Neural cell (in vitro differentiated cells): ENCODE data around the gene RNF121. TPM values are rescaled to one million over a fixed set of nuclear protein-coding genes. Genes with fewer than 3 reads are reported as not detected.

Source experiments
- H2AFZ ChIP-seq: fragments of 200-600, 300-800 bp; sonication (generic), shearing (Covaris generic); 2 replicates; pipeline ENCODE4 v1.6.0; 2014; ENCODE audit warnings: low read depth, mild to moderate bottlenecking, antibody characterized with exemption, low read length, moderate library complexity
- H3F3A ChIP-seq: fragments of 200-600 bp; shearing (Covaris generic); 2 replicates; pipeline ENCODE4 v1.6.1; 2016; ENCODE audit warnings: mild to moderate bottlenecking, moderate library complexity, mixed read lengths, antibody characterized with exemption, low read length; ENCODE audit not compliant: insufficient read depth, poor library complexity, severe bottlenecking
- H3K27ac ChIP-seq: fragments of 200-600, 300-800 bp; sonication (generic), shearing (Covaris generic); 2 replicates; pipeline ENCODE4 v1.5.1; 2014; ENCODE audit warnings: mild to moderate bottlenecking, low read length, moderate library complexity
- H3K27me3 ChIP-seq: fragments of 300-800, 200-600 bp; sonication (generic), shearing (Covaris generic); 2 replicates; pipeline ENCODE4 v1.6.0; 2014; ENCODE audit warnings: mild to moderate bottlenecking, low read depth, low read length, moderate library complexity; ENCODE audit not compliant: insufficient read depth
- H3K36me3 ChIP-seq: fragments of 300-800, 200-600 bp; sonication (generic), shearing (Covaris generic); 2 replicates; pipeline ENCODE4 v1.5.1; 2014; ENCODE audit warnings: mild to moderate bottlenecking, antibody characterized with exemption, low read length, moderate library complexity; ENCODE audit not compliant: insufficient read depth
- H3K4me2 ChIP-seq: fragments of 300-800, 200-600 bp; sonication (generic), shearing (Covaris generic); 2 replicates; pipeline ENCODE4 v1.6.0; 2014; ENCODE audit warnings: mild to moderate bottlenecking, low read length
- H3K4me3 ChIP-seq: fragments of 300-800, 200-600 bp; sonication (generic), shearing (Covaris generic); 2 replicates; pipeline ENCODE4 v1.5.1; 2014; ENCODE audit warnings: mild to moderate bottlenecking, low read length, moderate library complexity
- H3K79me2 ChIP-seq: fragments of 200-600 bp; shearing (Covaris generic); replicated peaks from 2 replicates; pipeline ENCODE4 v1.6.0; 2014; ENCODE audit warnings: mild to moderate bottlenecking, low read length, moderate library complexity; ENCODE audit not compliant: insufficient read depth
- H3K9ac ChIP-seq: fragments of 300-800, 200-600 bp; sonication (generic), shearing (Covaris generic); 2 replicates; pipeline ENCODE4 v1.6.1; 2016; ENCODE audit warnings: mild to moderate bottlenecking, low read length, mixed read lengths
- H3K9me2 ChIP-seq: fragments of 200-600 bp; shearing (Covaris generic); 2 replicates; pipeline ENCODE4 v1.6.1; 2016; ENCODE audit warnings: mild to moderate bottlenecking, low read length, mixed read lengths; ENCODE audit not compliant: insufficient read depth
- H3K9me3 ChIP-seq: fragments of 200-600, 300-800 bp; sonication (generic), shearing (Covaris generic); 2 replicates; pipeline ENCODE4 v1.6.1; 2016; ENCODE audit warnings: mild to moderate bottlenecking, mixed run types, low read length, moderate library complexity, mixed read lengths
- H4K20me1 ChIP-seq: fragments of 200-600 bp; shearing (Covaris generic); 2 replicates; pipeline ENCODE4 v1.6.1; 2016; ENCODE audit warnings: mild to moderate bottlenecking, mixed run types; ENCODE audit not compliant: insufficient read depth
- EP300 ChIP-seq: fragments of 450-650 bp; conservative IDR thresholded peaks from 2 replicates; pipeline ENCODE4 v1.6.1; 2014; ENCODE audit warnings: antibody characterized with exemption, mild to moderate bottlenecking, moderate library complexity; ENCODE audit not compliant: poor library complexity, severe bottlenecking
- EZH2 ChIP-seq: fragments of 200-600, 300-800 bp; shearing (Covaris generic), sonication (generic); IDR thresholded peaks from 2 replicates; pipeline ENCODE4 v1.6.1; 2014; ENCODE audit warnings: antibody characterized with exemption, low read length, borderline replicate concordance, mild to moderate bottlenecking; ENCODE audit not compliant: insufficient read depth, poor library complexity, severe bottlenecking
- MXI1 ChIP-seq: fragments of 450-650 bp; conservative IDR thresholded peaks from 2 replicates; pipeline ENCODE4 v1.6.1; 2014; ENCODE audit warnings: antibody characterized with exemption, mild to moderate bottlenecking; ENCODE audit not compliant: poor library complexity, severe bottlenecking
- POLR2AphosphoS5 ChIP-seq: IDR thresholded peaks from 2 replicates; pipeline ENCODE4 v1.6.1; 2012
- RAD21 ChIP-seq: fragments of 450-650 bp; conservative IDR thresholded peaks from 2 replicates; pipeline ENCODE4 v1.6.1; 2014; ENCODE audit warnings: antibody characterized with exemption, mild to moderate bottlenecking, moderate library complexity
- REST ChIP-seq: IDR thresholded peaks from 2 replicates; pipeline ENCODE4 v1.6.1; 2012; ENCODE audit warnings: borderline replicate concordance
- SMC3 ChIP-seq: fragments of 450-650 bp; conservative IDR thresholded peaks from 2 replicates; pipeline ENCODE4 v1.6.1; 2014; ENCODE audit warnings: antibody characterized with exemption, mild to moderate bottlenecking, moderate library complexity; ENCODE audit not compliant: poor library complexity
- TAF1 ChIP-seq: IDR thresholded peaks from 2 replicates; pipeline ENCODE4 v1.6.1; 2012; ENCODE audit warnings: low read depth
- polyA plus RNA-seq: library from polyadenylated mRNA; depleted of rRNA; stranded (reverse); fragments of >200 nt; gene quantifications from 2 replicates; pipeline ENCODE4 v1.2.3, GENCODE V29; 2014
- TF ChIP-seq, protein P1 (sequence below): fragments of 450-650 bp; IDR thresholded peaks from 2 replicates; pipeline ENCODE4 v1.5.1; 2014; ENCODE audit warnings: antibody characterized with exemption, mild to moderate bottlenecking, moderate library complexity; ENCODE audit not compliant: poor library complexity, severe bottlenecking

The RNF121 gene
- polyA plus RNA-seq, 1 donor from 2014 or later, result 21.2 TPM

DNA sequence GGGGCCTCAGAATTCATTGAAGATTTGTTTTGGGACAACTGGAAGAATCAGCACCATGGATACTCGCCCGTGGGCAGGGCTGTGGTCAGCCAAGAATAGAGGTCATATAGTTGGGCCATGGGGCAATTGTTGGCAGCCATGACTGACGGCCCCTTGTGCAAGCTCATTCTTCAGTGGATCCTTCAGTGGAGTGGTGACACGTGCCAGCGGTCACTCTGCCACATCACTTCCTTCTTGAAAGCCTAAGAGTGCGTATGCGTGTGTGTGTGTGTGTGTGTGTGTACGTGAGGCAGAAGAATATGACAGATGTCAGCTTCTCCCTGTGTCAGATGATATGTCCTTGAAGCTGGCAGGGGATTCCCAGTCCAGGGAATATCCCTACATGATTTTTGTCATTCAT is 68.1 kb downstream of the RNF121 start:
- H3K79me2 ChIP-seq, result no peaks in the 10 kb centered on the region
- no peak overlapping the region for H2AFZ ChIP-seq
- no peaks in the 10 kb centered on the region for H3F3A ChIP-seq
- H3K9me3 ChIP-seq, result no peaks in the 10 kb centered on the region
- no peak overlapping the region for H3K4me2 ChIP-seq
- no peak overlapping the region for H3K27ac ChIP-seq
- H3K36me3 ChIP-seq, result no peaks in the 10 kb centered on the region
- no peaks in the 10 kb centered on the region for H3K27me3 ChIP-seq
- H3K9me2 ChIP-seq, result no peaks in the 10 kb centered on the region
- H3K9ac ChIP-seq, result no peak overlapping the region
- H3K4me3 ChIP-seq, result no peak overlapping the region
- TF ChIP-seq TAF1 (no peak), POLR2AphosphoS5 (peak; percentile 59), EP300 (peak; percentile 72), RAD21 (no peak)
- H4K20me1 ChIP-seq, result no peaks in the 10 kb centered on the region

- H2AFZ ChIP-seq, result no peak overlapping the region
- no peaks in the 10 kb centered on the region for H4K20me1 ChIP-seq
- H3K9me2 ChIP-seq, result no peaks in the 10 kb centered on the region
- no peak overlapping the region for H3K4me2 ChIP-seq
- H3K27me3 ChIP-seq, result no peaks in the 10 kb centered on the region
- TF ChIP-seq SMC3 (no peak), MXI1 (no peak), POLR2AphosphoS5 (no peak)
- no peak overlapping the region for H3K27ac ChIP-seq
- no peak overlapping the region for H3K9ac ChIP-seq
- H3K79me2 ChIP-seq, result no peaks in the 10 kb centered on the region
- no peak overlapping the region for H3K4me3 ChIP-seq
- H3F3A ChIP-seq, result no peaks in the 10 kb centered on the region
- no peaks in the 10 kb centered on the region for H3K36me3 ChIP-seq
- no peaks in the 10 kb centered on the region for H3K9me3 ChIP-seq
Measured at GRCh38 chr11:71997594-71997993, 68.7 kb downstream of the RNF121 start.

- Histone ChIP-seq H2AFZ (no peak overlapping the region), H3K27ac (no peak overlapping the region), H3K9ac (no peak overlapping the region), H3K9me2 (no peaks in the 10 kb centered on the region), H3K4me2 (no peak overlapping the region), H3K4me3 (no peak overlapping the region), H3K79me2 (no peaks in the 10 kb centered on the region), H4K20me1 (no peaks in the 10 kb centered on the region), H3F3A (no peaks in the 10 kb centered on the region), H3K9me3 (no peaks in the 10 kb centered on the region), H3K27me3 (no peaks in the 10 kb centered on the region), H3K36me3 (no peaks in the 10 kb centered on the region)
- TF ChIP-seq RAD21, result no peak
- no peak for TF ChIP-seq REST
- TF ChIP-seq EZH2, result no peak
- TF ChIP-seq, protein P1, sequence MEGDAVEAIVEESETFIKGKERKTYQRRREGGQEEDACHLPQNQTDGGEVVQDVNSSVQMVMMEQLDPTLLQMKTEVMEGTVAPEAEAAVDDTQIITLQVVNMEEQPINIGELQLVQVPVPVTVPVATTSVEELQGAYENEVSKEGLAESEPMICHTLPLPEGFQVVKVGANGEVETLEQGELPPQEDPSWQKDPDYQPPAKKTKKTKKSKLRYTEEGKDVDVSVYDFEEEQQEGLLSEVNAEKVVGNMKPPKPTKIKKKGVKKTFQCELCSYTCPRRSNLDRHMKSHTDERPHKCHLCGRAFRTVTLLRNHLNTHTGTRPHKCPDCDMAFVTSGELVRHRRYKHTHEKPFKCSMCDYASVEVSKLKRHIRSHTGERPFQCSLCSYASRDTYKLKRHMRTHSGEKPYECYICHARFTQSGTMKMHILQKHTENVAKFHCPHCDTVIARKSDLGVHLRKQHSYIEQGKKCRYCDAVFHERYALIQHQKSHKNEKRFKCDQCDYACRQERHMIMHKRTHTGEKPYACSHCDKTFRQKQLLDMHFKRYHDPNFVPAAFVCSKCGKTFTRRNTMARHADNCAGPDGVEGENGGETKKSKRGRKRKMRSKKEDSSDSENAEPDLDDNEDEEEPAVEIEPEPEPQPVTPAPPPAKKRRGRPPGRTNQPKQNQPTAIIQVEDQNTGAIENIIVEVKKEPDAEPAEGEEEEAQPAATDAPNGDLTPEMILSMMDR, result no peak
- no peak for TF ChIP-seq SMC3
- TF ChIP-seq POLR2AphosphoS5, result no peak
- no peak for TF ChIP-seq MXI1
- TF ChIP-seq EP300, result no peak
- no peak for TF ChIP-seq TAF1
Measured at GRCh38 chr11:71998061-71998460, 69.2 kb downstream of the RNF121 start.
